Renal pelvis (tissue), 4 donors: Measurements from ENCODE around the gene GCNT2. TPM values are rescaled to one million over a fixed set of nuclear protein-coding genes. Genes with fewer than 3 reads are reported as not detected.
"Not testable (repeated sequence)": the region's sequence is repeated elsewhere in the genome, so short reads cannot be mapped to it uniquely, and the experiment has no call there.

ENCODE experiments used
- DNase-seq: peaks from one replicate; pipeline ENCODE4 v3.0.0-alpha.2; 2013
- polyA plus RNA-seq, 3 donors: library from polyadenylated mRNA; unstranded; fragments of 120-200 nt; gene quantifications; one replicate each; pipeline ENCODE4 v1.2.1, GENCODE V29; 2013; ENCODE audit not compliant: insufficient read length in 3 of 3

Gene GCNT2
- polyA plus RNA-seq, 3 donors = 14.6 to 19.2 (median 17.6) TPM

- DNase-seq = no peak
These were observed 138.0 kb downstream of the GCNT2 start for GRCh38 chr6:10658910-10659698.

- DNase-seq = no peak
These were observed 138.7 kb downstream of the GCNT2 start for GRCh38 chr6:10659699-10660348.

GRCh38 chr6:10660431-10661191 lies 139.5 kb downstream of the GCNT2 start:
- not testable (repeated sequence) for DNase-seq

GRCh38 chr6:10662207-10662606 lies 141.1 kb downstream of the GCNT2 start:
- DNase-seq = no peak

GRCh38 chr6:10662742-10663141 lies 141.6 kb downstream of the GCNT2 start:
- no peak for DNase-seq

- not testable (repeated sequence) for DNase-seq
These were observed 144.4 kb downstream of the GCNT2 start for GRCh38 chr6:10665595-10665994.

GRCh38 chr6:10668126-10668917 lies 147.2 kb downstream of the GCNT2 start:
- no peak for DNase-seq

GRCh38 chr6:10676403-10676802 lies 155.3 kb downstream of the GCNT2 start:
- DNase-seq = no peak

- DNase-seq = no peak
These were observed 157.3 kb downstream of the GCNT2 start for GRCh38 chr6:10678456-10678855.

Other genes starting within 250 kb of the GCNT2 start
- gene TFAP2A, start 106.3 kb upstream of the GCNT2 start, polyA plus RNA-seq = 10 to 100 TPM; 32.1 to 46.8 (median 39.8) TPM
- gene C6orf52, start 173.3 kb downstream of the GCNT2 start, polyA plus RNA-seq = 1 to 10 TPM; 3.4 to 4.7 (median 4.1) TPM
- gene PAK1IP1, start 173.6 kb downstream of the GCNT2 start, polyA plus RNA-seq = 10 to 100 TPM; 18.8 to 21.6 (median 19.3) TPM
- gene TMEM14C, start 201.7 kb downstream of the GCNT2 start, polyA plus RNA-seq = 100 to 1,000 TPM; 152 to 160 (median 157) TPM
- gene TMEM14B, start 226.5 kb downstream of the GCNT2 start, polyA plus RNA-seq = 100 to 1,000 TPM in 1 of 3 donors, 10 to 100 TPM in 2; 88.9 to 114 (median 99.4) TPM